ENCODE measurements around the gene NRXN3. TPM values are rescaled to one million over a fixed set of nuclear protein-coding genes. Genes with fewer than 3 reads are reported as not detected.

The NRXN3 gene
- total RNA-seq, 1 experiment from 2014 or later = not detected

- in situ Hi-C loops (cut with HindIII; ENCODE audit: low pct_unique_long_range_greater_than_20kb, low sequenced_read_pairs) = no loop called here
These were observed 1266.2 kb downstream of the NRXN3 start for GRCh38 chr14:79436335-79436734.

GRCh38 chr14:79437951-79438350 is 1267.8 kb downstream of the NRXN3 start:
- DNase-seq (ENCODE audit: low read depth, low spot score) (no peak), ATAC-seq (no peak)
- in situ Hi-C loops (cut with HindIII; ENCODE audit: low pct_unique_long_range_greater_than_20kb, low sequenced_read_pairs) = no loop called here
- POLR2A ChIA-PET = no interaction called here
- Histone ChIP-seq H3K4me3 (ENCODE audit: low read depth in 2 of 2, low read length in 2 of 2) (no peak overlapping the region), H3K4me1 (ENCODE audit: control insufficient read depth, insufficient read depth, low read length) (no peaks in the 10 kb centered on the region), H3K36me3 (ENCODE audit: control insufficient read depth, insufficient read depth, low read length) (no peaks in the 10 kb centered on the region), H3K9me3 (ENCODE audit: control insufficient read depth, insufficient read depth, low read depth, low read length) (no peaks in the 10 kb centered on the region), H3K27me3 (ENCODE audit: control insufficient read depth, insufficient read depth, low read length) (no peaks in the 10 kb centered on the region), H3K27ac (ENCODE audit: low read length) (no peak overlapping the region)
- TF ChIP-seq REST (IDR thresholded peaks at IDR 0.05; ENCODE audit: insufficient read depth in 1 of 2, low read depth in 2 of 2, low read length in 1 of 2) (no peak), SIN3A (IDR thresholded peaks at IDR 0.05; ENCODE audit: borderline replicate concordance, insufficient read depth, low read depth, low read length) (no peak), TCF7L2 (IDR thresholded peaks at IDR 0.05; ENCODE audit: low read depth, low read length) (no peak), CTCF (IDR thresholded peaks at IDR 0.05) (no peak), POLR2AphosphoS5 (IDR thresholded peaks at IDR 0.05; ENCODE audit: low read depth, low read length) (no peak)
- no TSS peak for BruUV-seq (replicated peaks)
- intact Hi-C loops (cut with micrococcal nuclease; ENCODE audit: unreplicated experiment) = no loop called here
- CTCF ChIA-PET = no interaction called here

More at GRCh38 chr14:79436335-79436734, 1266.2 kb downstream of the NRXN3 start:
- Histone ChIP-seq H3K9me3 (ENCODE audit: control insufficient read depth, insufficient read depth, low read depth, low read length) (no peaks in the 10 kb centered on the region), H3K4me1 (ENCODE audit: control insufficient read depth, insufficient read depth, low read length) (no peaks in the 10 kb centered on the region), H3K27ac (ENCODE audit: low read length) (no peak overlapping the region), H3K27me3 (ENCODE audit: control insufficient read depth, insufficient read depth, low read length) (no peaks in the 10 kb centered on the region), H3K4me3 (ENCODE audit: low read depth in 2 of 2, low read length in 2 of 2) (no peak overlapping the region), H3K36me3 (ENCODE audit: control insufficient read depth, insufficient read depth, low read length) (no peaks in the 10 kb centered on the region)
- TF ChIP-seq POLR2AphosphoS5 (IDR thresholded peaks at IDR 0.05; ENCODE audit: low read depth, low read length) = no peak
- no peak for TF ChIP-seq TCF7L2 (IDR thresholded peaks at IDR 0.05; ENCODE audit: low read depth, low read length)
- no peak for TF ChIP-seq SIN3A (IDR thresholded peaks at IDR 0.05; ENCODE audit: borderline replicate concordance, insufficient read depth, low read depth, low read length)
- TF ChIP-seq CTCF (IDR thresholded peaks at IDR 0.05) = no peak
- TF ChIP-seq REST (IDR thresholded peaks at IDR 0.05; ENCODE audit: insufficient read depth in 1 of 2, low read depth in 2 of 2, low read length in 1 of 2) = no peak
- DNase-seq (ENCODE audit: low read depth, low spot score) = no peak
- no TSS peak for BruUV-seq (replicated peaks)
- ChIA-PET CTCF (no interaction called here), POLR2A (no interaction called here)
- intact Hi-C loops (cut with micrococcal nuclease; ENCODE audit: unreplicated experiment) = no loop called here
- no peak for ATAC-seq

Data from Panc1 (cell line).